CD4-positive, alpha-beta T cell treated with Interferon alpha-2 for 1 hour (primary cell): Measurements from ENCODE around the gene SPIRE2.
A peak's percentile ranks its signal among the peaks of the same experiment; 100 is the strongest.
"Not testable (repeated sequence)": the region's sequence is repeated elsewhere in the genome, so short reads cannot be mapped to it uniquely, and the experiment has no call there.

Experiments used
- DNase-seq, 2 donors: peaks; one replicate each; pipeline ENCODE4 v3.0.0-alpha.2; 2020 to 2022

The SPIRE2 gene

GRCh38 chr16:89815639-89816348 is 12.5 kb upstream of the SPIRE2 start:
- DNase-seq: no peak

DNA sequence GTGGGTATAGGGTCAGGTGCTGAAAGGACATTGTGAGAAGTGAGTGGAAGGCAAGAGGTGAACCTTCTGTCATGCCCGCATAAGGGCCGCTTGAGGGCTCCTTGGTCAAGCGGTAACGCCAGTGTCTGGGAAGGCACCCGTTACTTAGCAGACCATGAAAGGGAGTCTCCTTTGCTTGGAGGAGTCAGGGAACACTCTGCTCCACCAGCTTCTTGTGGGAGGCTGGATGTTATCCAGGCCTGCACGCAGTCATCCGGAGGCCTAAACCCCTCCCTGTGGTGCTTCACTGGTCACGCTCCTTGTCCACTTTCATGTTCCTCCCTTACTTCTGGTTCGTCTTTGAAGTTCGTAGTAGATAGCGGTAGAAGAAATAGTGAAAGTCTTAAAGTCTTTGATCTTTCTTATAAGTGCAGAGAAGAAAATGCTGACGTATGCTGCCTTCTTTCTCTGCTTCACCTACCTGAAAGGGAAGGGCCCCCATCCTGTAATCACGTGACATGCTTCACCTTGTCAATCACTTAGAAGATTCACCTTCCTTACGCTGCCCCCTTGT is 9.3 kb upstream of the SPIRE2 start:
- DNase-seq: peak in 1 of 2 donors; percentile 35

- DNase-seq: not testable (repeated sequence)
These were observed 8.8 kb upstream of the SPIRE2 start for GRCh38 chr16:89819448-89819847.

DNA sequence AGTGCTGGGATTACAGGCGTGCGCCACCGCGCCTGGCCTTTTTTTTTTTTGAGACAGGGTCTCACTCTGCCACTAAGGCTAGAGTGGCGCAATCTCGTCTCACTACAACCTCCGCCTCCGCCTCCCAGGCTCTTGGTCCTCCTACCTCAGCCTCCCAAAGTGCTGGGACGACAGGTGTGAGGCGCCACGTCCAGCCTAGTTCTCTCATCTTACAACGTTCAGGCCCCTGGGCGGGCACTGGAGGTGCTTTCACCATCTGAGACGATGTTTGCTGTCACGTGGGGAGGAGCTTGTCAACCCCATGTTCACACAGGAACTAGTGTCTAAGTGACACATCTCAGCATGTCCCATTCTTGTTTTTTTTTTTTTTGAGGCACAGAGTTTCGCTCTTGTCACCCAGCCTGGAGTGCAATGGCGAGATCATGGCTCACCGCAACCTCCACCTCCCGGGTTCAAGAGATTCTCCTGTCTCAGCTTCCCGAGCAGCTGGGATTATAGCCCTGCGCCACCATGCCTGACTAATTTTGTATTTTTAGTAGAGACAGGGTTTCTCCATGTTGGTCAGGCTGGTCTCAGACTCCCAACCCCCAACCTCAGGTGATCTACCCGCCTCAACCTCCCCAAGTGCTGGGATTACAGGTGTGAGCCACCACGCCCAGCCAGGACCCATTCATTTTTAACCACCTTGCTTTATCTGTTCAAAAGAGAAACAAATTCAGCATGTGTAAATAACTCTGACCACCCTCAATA is 6.7 kb upstream of the SPIRE2 start:
- DNase-seq: peak; percentile 65

DNA sequence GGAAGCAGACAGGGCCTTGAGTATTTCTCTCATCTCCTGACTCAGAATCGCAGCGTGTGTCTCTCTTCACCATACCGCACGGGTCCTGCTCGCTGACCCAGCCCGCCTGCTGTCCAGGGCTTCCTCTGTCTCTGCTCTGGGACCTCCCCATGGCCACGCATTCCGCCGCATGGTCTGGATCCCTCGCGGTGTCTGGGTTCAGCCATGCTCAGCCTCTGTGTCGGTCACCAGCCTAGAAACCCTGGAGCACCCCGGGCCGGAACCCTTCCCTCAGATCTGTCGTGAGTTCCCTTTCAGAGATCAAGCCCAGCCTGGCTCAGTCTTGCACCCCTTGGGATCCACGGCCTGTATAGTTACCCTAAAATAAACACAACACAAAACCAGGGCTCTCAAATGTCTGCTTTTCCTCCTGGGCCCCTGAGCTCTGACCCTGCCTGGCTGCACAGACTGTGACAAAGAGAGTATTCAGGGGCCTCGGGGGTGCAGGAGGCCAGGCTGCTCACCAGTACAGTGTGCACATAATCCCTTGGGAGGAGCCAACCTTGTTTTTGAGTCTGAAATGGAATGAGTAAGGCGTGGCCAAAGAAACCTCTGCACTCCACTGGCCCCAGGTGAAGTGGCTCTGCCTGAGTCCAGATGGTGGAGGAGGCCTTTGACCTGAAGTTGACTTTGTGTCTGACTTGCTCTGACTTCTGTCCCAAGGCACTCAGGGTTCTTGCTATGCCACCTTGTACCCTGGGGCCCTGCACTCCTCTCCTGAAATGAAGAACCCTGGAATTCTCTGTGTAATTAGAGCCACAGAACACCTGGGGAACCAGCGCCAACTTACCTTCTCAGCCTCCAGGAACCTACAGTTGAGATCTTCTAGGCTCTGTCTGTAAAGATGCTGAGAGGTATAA is 5.8 kb upstream of the SPIRE2 start:
- DNase-seq: no peak

DNA sequence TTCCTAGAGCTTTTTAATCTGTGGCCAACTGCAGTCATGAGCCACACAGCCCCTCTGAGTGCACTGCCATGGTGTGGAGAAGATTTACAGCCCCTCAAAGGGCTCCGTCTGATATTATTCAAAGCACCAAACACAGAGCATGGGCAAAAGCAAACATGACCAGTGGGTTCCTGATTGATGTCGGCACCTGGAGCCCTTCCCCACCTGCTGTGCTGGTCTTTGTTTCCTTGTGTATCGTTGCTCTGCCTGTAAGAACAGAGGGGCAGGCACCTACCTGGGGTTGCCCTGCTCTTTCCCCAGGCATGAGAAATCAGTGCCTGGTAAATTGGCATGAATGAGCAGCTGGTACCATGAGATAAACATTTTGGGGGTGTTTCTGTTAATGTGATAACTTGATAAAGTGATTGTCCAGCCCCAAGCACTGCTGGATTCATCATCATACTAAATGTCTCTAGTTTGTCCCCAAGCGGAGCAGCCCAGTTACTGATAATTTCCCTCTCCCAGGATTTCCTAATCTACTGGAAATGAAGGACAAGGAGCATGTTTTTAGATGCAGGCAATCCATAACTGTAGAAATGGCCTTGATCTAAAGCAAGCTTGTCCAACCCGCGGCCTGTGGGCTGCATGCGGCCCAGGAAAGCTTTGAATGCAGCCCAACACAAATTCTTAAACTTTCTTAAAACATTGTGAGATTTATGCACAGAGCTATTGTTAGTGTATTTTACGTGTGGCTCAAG is 5.0 kb upstream of the SPIRE2 start:
- no peak for DNase-seq

GRCh38 chr16:89823824-89824148 is 4.5 kb upstream of the SPIRE2 start:
- DNase-seq: not testable (repeated sequence)

DNA sequence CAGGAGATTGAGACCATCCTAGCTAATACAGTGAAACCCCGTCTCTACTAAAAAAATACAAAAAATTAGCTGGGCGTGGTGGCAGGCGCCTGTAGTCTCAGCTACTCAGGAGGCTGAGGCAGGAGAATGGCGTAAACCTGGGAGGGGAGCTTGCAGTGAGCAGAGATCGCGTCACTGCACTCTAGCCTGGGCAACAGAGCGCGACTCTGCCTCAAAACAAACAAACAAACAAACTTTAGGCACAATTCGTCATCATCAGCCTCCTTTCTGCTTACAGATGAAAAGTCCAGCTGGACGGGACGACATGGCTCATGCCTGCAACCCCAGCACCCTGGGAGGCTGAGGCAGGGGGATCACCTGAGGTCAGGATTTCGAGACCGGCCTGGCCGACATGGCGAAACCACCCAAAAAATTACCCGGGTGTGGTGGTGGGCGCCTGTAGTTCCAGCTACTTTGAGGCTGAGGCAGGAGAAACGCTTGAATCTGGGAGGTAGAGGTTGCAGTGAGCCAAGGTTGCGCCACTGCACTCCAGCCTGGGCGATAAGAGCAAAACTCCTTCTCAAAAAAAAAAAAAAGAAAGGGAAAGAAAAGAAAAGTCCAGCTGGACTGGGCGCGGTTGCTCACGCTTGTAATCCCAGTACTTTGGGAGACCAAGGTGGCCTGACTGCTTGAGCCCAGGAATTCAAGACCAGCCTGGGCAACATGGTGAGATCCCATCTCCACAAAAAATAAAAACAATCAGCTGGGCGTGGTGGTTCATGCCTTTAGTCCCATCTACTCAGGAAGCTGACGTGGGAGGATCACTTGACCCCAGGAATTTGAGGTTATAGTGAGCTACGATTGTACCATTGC is 1.5 kb upstream of the SPIRE2 start:
- DNase-seq: no peak

GRCh38 chr16:89827383-89828198 is 684 bp upstream of the SPIRE2 start:
- DNase-seq: no peak

DNA sequence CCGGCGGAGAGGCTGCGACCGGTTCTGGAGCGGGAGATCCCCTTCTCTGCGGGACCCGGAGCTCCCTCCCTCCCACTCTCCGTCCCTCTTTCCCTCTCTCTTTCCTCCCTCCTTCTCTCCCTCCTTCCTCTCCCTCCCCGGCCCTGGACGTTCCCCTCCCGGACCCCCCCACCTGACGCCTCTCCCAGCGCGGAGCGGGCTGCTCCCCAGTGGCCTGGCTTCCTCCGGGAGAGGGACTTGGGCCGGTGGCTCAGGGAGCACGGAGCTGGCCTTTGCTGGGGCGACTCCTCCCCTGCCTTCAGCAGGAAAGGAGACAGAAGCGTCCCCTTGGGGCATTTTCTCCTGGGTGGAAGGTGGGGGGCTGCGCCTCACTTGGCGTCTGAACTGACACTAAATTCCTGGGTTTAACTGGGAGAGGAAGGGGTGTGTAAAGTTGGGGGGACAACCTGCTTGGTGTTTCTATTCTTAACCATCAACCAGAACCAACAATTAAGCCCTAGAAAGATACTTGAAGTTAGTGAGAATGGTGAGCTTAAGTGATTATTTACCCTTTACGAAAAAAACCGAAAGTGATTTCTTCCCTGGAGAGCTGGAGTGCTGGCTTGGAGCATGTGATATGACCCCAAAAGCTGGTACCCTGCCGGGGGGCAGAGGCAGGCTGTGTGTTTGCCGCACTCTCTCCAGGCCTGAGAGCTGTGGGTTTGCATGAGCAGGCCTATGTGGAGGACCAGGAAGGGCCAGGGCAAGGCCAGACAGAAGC is 775 bp downstream of the SPIRE2 start:
- no peak for DNase-seq

- no peak for DNase-seq
These were observed 1.6 kb downstream of the SPIRE2 start for GRCh38 chr16:89829630-89830437.

- no peak for DNase-seq
These were observed 3.6 kb downstream of the SPIRE2 start for GRCh38 chr16:89831810-89832328.

GRCh38 chr16:89833664-89834363 is 5.5 kb downstream of the SPIRE2 start:
- not testable (repeated sequence) for DNase-seq

DNA sequence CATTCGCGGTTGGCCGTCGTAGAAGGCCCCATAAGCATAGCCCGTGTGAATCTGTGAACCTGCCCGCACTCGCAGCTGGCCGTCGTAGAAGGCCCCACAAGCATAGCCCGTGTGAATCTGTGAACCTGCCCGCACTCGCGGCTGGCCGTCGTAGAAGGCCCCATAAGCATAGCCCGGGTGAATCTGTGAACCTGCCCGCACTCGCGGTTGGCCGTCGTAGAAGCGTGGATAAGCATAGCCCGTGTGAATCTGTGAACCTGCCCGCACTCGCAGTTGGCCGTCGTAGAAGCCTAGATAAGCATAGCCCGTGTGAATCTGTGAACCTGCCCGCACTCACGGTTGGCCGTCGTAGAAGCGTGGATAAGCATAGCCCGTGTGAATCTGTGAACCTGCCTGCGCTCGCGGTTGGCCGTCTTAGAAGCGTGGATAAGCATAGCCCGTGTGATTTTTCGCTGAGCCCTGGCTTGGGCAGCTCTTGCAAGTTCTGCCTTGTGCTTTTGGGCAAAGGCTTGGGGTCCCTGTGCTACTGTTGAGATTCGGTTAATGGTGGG is 6.6 kb downstream of the SPIRE2 start:
- not testable (repeated sequence) for DNase-seq

DNA sequence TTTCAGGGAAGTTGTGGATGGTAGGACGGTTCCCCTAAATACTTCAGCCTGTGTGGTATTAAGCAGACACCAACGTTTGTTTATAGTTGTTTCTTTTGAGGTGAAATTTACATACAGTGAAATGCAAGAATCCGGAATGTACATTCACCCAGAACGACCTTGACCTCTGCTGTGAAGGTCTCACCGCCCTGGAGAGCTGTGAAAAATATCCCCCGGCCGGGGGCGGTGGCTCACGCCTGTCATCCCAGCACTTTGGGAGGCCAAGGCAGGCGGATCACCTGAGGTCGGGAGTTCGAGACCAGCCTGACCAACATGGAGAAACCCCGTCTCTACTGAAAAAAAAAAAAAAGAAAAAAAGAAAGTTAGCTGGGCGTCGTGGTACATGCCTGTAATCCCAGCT is 8.2 kb downstream of the SPIRE2 start:
- DNase-seq: not testable (repeated sequence)

DNA sequence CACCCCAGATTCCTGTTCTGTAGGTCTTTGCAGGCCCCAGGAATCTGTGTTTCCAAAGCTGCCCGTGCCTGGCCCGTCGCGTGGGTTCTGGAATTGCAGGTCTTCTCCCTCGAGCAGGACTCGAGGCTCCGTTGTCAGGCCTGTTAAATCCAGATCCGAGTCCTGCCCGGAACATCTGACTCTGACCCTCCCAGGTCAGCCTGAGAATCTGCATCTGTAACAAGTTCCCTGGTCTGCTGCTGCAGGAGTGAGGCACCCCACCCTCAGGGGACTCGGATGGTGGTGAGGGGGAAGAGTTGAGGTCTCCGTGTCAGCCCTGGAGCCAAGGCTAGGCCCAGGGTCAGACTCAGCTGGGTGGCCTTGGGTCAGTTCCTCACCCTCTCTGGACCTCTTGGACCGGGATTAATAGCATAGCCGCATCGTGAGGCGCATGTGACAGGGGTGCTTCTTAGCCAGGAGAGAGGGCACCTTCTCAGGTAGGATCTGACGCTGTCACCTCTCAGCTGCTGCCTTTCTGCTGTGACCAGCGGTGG is 8.8 kb downstream of the SPIRE2 start:
- no peak for DNase-seq

GRCh38 chr16:89841275-89841674 is 13.0 kb downstream of the SPIRE2 start:
- peak; percentile 42 to 60 for DNase-seq
